ENCODE data around the gene DRC3. TPM values are rescaled to one million over a fixed set of nuclear protein-coding genes. Genes with fewer than 3 reads are reported as not detected.

DRC3 gene
- total RNA-seq, 6 experiments from 2014 or later: 0.25 to 0.98 (median 0.72) TPM

GRCh38 chr17:18009609-18010420, 37.2 kb downstream of the DRC3 start:
- TF ChIP-seq CTCF (IDR thresholded peaks at IDR 0.05): no peak
- no peak for TF ChIP-seq POLR2A (IDR thresholded peaks at IDR 0.05)
- intact Hi-C loops (cut with DNase I): no loop called here
- no peaks in the 10 kb centered on the region for H3K36me3 ChIP-seq
- ATAC-seq: no peak
- no peak for DNase-seq
- no peaks in the 10 kb centered on the region for H3K4me1 ChIP-seq
- H3K4me3 ChIP-seq: no peak overlapping the region
- H3K27ac ChIP-seq: no peak overlapping the region
- WGBS (ENCODE audit: insufficient coverage, low coverage, low lambda C conversion rate, missing lambda C conversion rate): 100% methylated on average over 2 of the region's 8 CpGs
- no peaks in the 10 kb centered on the region for H3K9me3 ChIP-seq
- H3K27me3 ChIP-seq: no peaks in the 10 kb centered on the region

- Histone ChIP-seq H3K4me3 (no peak overlapping the region), H3K27ac (no peak overlapping the region), H3K27me3 (no peaks in the 10 kb centered on the region), H3K4me1 (no peaks in the 10 kb centered on the region), H3K9me3 (no peaks in the 10 kb centered on the region), H3K36me3 (peaks cover 0 to 8% (median 0%) of the 10 kb centered on the region in 4 donors)
- no peak for ATAC-seq
- no peak for DNase-seq
- intact Hi-C loops (cut with DNase I): no loop called here
- TF ChIP-seq POLR2A (IDR thresholded peaks at IDR 0.05): no peak
- no CpG with 5 or more reads among the region's 5 CpGs for WGBS (ENCODE audit: insufficient coverage, low coverage, low lambda C conversion rate, missing lambda C conversion rate)
These were observed 38.6 kb downstream of the DRC3 start for GRCh38 chr17:18011286-18011685.

- ATAC-seq (no peak), DNase-seq (no peak)
- intact Hi-C loops (cut with DNase I): no loop called here
- H3K9me3 ChIP-seq: no peaks in the 10 kb centered on the region
- H3K27ac ChIP-seq: no peak overlapping the region
- 94% methylated on average over 6 of the region's 6 CpGs for WGBS (ENCODE audit: insufficient coverage, low coverage, low lambda C conversion rate, missing lambda C conversion rate)
- H3K36me3 ChIP-seq: peaks cover 0 to 8% (median 0%) of the 10 kb centered on the region in 4 donors
- TF ChIP-seq POLR2A (IDR thresholded peaks at IDR 0.05): no peak
- no peak for TF ChIP-seq CTCF (IDR thresholded peaks at IDR 0.05)
- peaks cover 0 to 22% (median 7%) of the 10 kb centered on the region in 4 donors for H3K4me1 ChIP-seq
- H3K4me3 ChIP-seq: no peak overlapping the region
- H3K27me3 ChIP-seq: no peaks in the 10 kb centered on the region
These were observed 41.3 kb downstream of the DRC3 start for GRCh38 chr17:18014006-18014405.

GRCh38 chr17:18015593-18015992, 42.9 kb downstream of the DRC3 start:
- Histone ChIP-seq H3K36me3 (peaks cover 0 to 8% (median 0%) of the 10 kb centered on the region in 4 donors), H3K4me1 (peaks cover 0 to 22% (median 7%) of the 10 kb centered on the region in 4 donors), H3K9me3 (no peaks in the 10 kb centered on the region), H3K4me3 (no peak overlapping the region), H3K27ac (no peak overlapping the region), H3K27me3 (no peaks in the 10 kb centered on the region)
- intact Hi-C loops (cut with DNase I): no loop called here
- no peak for ATAC-seq
- no peak for DNase-seq
- no peak for TF ChIP-seq POLR2A (IDR thresholded peaks at IDR 0.05)
- TF ChIP-seq CTCF (IDR thresholded peaks at IDR 0.05): no peak
- no CpG with 5 or more reads among the region's 5 CpGs for WGBS (ENCODE audit: insufficient coverage, low coverage, low lambda C conversion rate, missing lambda C conversion rate)

- TF ChIP-seq CTCF (IDR thresholded peaks at IDR 0.05): no peak
- TF ChIP-seq POLR2A (IDR thresholded peaks at IDR 0.05): no peak
- Histone ChIP-seq H3K9me3 (no peaks in the 10 kb centered on the region), H3K4me3 (no peak overlapping the region), H3K4me1 (peaks cover 0 to 22% (median 7%) of the 10 kb centered on the region in 4 donors), H3K36me3 (peaks cover 0 to 8% (median 0%) of the 10 kb centered on the region in 4 donors), H3K27ac (no peak overlapping the region), H3K27me3 (no peaks in the 10 kb centered on the region)
- intact Hi-C loops (cut with DNase I): no loop called here
- no peak for ATAC-seq
- 86% methylated on average over 11 of the region's 12 CpGs for WGBS (ENCODE audit: insufficient coverage, low coverage, low lambda C conversion rate, missing lambda C conversion rate)
- no peak for DNase-seq
These were observed 43.8 kb downstream of the DRC3 start for GRCh38 chr17:18016426-18016825.
